ENCODE data around the gene TMEM50B. TPM values are rescaled to one million over a fixed set of nuclear protein-coding genes. Genes with fewer than 3 reads are reported as not detected.
A peak's percentile ranks its signal among the peaks of the same experiment; 100 is the strongest.

The TMEM50B gene
- total and polyA plus RNA-seq, 2 of the 8 experiments (the other 6 are each of a cell fraction or from before 2014, with no cell fraction given): 16.8 to 20.5 TPM

DNA sequence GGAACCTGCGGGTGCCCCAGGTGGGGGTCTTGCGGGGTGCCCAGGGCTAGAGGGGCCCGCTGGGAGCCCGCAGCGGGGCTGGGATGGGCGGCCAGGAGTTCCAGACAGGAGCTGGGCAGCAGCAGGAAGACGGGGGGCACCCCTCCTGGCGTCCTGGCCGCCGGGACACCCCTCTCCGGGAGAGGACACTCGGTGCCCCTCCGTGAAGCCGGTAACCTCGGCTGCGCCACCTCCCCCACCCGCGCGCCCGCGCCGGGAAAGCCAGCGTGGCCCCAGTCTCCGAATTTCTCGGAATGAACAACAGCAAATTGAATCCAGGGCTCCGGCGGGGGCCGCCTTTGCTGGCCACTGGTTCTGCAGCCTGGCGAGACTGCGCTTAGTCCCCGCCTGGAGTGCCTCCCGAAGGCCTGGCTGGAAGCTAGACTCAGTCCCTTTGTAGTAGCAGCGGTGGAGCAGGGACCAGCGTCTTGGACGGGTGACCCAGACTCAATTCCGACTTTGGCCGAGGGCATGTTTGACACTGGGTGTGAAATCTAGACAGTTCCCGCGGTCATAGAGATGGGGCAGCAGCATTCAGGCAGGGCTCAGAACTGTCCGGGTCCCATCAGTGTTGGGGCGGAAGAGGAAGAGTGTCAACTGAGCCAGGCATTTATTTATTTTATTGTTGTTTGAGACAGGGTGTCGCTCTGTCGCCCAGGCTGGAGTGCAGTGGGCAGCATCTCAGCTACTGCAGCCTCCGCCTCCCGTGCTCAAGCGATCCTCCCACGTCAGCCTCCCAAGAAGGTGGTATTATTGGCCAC lies 75.8 kb downstream of the TMEM50B start (continued):
- TF ChIP-seq EGR1 (IDR thresholded peaks at IDR 0.05; ENCODE audit: borderline replicate concordance, low read depth, low read length) (no peak), BCL11A (IDR thresholded peaks at IDR 0.05; ENCODE audit: low read depth in 2 of 2, low read length in 2 of 2) (no peak), PHF8 (conservative IDR thresholded peaks at IDR 0.05; ENCODE audit: low read depth, low read length) (peak; percentile 56; the same call in 1 of the 2 replicates), NANOG (IDR thresholded peaks at IDR 0.05; ENCODE audit: insufficient read depth, low read depth, low read length, poor library complexity, severe bottlenecking) (no peak), GABPA (IDR thresholded peaks at IDR 0.05; ENCODE audit: borderline replicate concordance, insufficient read depth, low read length) (no peak), CHD1 (IDR thresholded peaks at IDR 0.05; ENCODE audit: low read depth, low read length) (no peak), CBX5 (IDR thresholded peaks at IDR 0.05; ENCODE audit: low read depth, low read length) (no peak), POLR2A (IDR thresholded peaks at IDR 0.05; ENCODE audit: control extremely low read depth in 1 of 2, low read depth in 2 of 2, low read length in 2 of 2) (peak in 1 of 2 experiments; percentile 41; a peak in 1 of 3 replicates), TAF7 (optimal IDR thresholded peaks at IDR 0.05; ENCODE audit: borderline replicate concordance, low read depth, low read length) (peak; percentile 3), JUND (IDR thresholded peaks at IDR 0.05; ENCODE audit: low read length) (no peak), ASH2L (IDR thresholded peaks at IDR 0.05; ENCODE audit: low read length) (no peak), TBP (IDR thresholded peaks at IDR 0.05; ENCODE audit: low read depth, low read length) (peak; percentile 40; the same call in 1 of the 2 replicates), CTBP2 (IDR thresholded peaks at IDR 0.05; ENCODE audit: borderline replicate concordance, insufficient read depth, insufficient read length, low read length) (no peak), SAP30 (IDR thresholded peaks at IDR 0.05; ENCODE audit: insufficient read depth, insufficient replicate concordance, low read length) (no peak), TAF1 (IDR thresholded peaks at IDR 0.05; ENCODE audit: low read depth, low read length) (peak; percentile 46; the same call in 1 of the 2 replicates)
- TF ChIP-seq, protein P1, sequence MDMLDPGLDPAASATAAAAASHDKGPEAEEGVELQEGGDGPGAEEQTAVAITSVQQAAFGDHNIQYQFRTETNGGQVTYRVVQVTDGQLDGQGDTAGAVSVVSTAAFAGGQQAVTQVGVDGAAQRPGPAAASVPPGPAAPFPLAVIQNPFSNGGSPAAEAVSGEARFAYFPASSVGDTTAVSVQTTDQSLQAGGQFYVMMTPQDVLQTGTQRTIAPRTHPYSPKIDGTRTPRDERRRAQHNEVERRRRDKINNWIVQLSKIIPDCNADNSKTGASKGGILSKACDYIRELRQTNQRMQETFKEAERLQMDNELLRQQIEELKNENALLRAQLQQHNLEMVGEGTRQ (IDR thresholded peaks at IDR 0.05; ENCODE audit: low read length): no peak
- TF ChIP-seq, protein P2, sequence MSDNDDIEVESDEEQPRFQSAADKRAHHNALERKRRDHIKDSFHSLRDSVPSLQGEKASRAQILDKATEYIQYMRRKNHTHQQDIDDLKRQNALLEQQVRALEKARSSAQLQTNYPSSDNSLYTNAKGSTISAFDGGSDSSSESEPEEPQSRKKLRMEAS (IDR thresholded peaks at IDR 0.05): no peak; the same call in 1 of the 2 replicates
